ENCODE results near the gene GALNT6.

- TF ChIP-seq POLR2A (IDR thresholded peaks at IDR 0.05) (no peak), POLR2AphosphoS5 (IDR thresholded peaks at IDR 0.05) (no peak)
- TF ChIP-seq, protein P1, sequence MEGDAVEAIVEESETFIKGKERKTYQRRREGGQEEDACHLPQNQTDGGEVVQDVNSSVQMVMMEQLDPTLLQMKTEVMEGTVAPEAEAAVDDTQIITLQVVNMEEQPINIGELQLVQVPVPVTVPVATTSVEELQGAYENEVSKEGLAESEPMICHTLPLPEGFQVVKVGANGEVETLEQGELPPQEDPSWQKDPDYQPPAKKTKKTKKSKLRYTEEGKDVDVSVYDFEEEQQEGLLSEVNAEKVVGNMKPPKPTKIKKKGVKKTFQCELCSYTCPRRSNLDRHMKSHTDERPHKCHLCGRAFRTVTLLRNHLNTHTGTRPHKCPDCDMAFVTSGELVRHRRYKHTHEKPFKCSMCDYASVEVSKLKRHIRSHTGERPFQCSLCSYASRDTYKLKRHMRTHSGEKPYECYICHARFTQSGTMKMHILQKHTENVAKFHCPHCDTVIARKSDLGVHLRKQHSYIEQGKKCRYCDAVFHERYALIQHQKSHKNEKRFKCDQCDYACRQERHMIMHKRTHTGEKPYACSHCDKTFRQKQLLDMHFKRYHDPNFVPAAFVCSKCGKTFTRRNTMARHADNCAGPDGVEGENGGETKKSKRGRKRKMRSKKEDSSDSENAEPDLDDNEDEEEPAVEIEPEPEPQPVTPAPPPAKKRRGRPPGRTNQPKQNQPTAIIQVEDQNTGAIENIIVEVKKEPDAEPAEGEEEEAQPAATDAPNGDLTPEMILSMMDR (IDR thresholded peaks at IDR 0.05 in 8 of 11, conservative IDR thresholded peaks at IDR 0.05 in 3 of 11) = no peak
Observed at GRCh38 chr12:51383269-51383905, 7.8 kb downstream of the GALNT6 start.
